Non-pigmented ciliary epithelial cell (primary cell): ENCODE measurements around the gene PANK4.
"Not testable (repeated sequence)": the region's sequence is repeated elsewhere in the genome, so short reads cannot be mapped to it uniquely, and the experiment has no call there.

Source experiments
- DNase-seq: peaks from one replicate; pipeline ENCODE4 v3.0.0-alpha.2; 2010; ENCODE audit warnings: low read depth

PANK4 gene

GRCh38 chr1:2558861-2559260, 32.5 kb upstream of the PANK4 start:
- no peak for DNase-seq

- DNase-seq: no peak
Measured at GRCh38 chr1:2558420-2558819, 32.0 kb upstream of the PANK4 start.

DNA sequence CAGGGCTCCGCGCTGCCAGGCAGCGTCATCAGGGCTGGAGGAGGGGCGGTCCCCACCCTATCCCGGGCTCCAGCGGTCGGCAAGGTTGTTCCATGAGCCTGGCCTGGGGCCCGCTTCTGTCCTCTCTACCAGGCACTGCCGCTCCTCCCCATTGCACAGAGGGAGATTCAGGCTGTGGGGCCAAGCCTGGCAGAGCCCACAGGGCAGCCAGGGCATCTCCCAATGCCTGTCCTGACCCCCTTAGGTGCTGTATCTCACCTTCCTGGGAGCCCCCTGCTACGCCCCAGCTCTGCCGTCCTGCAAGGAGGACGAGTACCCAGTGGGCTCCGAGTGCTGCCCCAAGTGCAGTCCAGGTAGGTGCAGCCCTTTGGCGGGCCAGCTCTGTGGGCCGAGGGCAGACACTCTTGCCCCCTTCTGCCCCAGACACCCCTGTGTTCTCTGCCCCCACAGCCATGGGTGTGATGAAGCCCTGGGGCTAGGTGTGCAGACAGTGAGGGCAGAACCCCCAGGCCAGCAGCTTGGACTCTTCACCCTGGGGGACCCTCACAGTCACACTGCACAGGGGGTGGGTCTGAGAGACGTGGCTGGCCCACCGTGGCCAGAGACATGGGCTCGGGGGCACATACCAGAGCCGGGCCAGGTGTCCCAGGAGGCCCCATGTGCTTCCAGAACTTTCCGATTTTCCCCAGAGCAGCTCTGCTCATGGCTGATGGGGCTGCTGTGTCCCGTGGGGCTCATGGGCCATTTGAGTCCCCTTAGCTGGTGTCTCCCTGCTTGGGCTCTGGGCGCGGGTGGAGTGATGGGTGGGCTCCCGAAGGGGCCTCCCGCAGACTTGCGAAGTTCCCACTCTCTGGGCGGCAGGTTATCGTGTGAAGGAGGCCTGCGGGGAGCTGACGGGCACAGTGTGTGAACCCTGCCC, 31.3 kb upstream of the PANK4 start:
- DNase-seq: no peak

- no peak for DNase-seq
Measured at GRCh38 chr1:2556678-2557481, 30.5 kb upstream of the PANK4 start.

DNA sequence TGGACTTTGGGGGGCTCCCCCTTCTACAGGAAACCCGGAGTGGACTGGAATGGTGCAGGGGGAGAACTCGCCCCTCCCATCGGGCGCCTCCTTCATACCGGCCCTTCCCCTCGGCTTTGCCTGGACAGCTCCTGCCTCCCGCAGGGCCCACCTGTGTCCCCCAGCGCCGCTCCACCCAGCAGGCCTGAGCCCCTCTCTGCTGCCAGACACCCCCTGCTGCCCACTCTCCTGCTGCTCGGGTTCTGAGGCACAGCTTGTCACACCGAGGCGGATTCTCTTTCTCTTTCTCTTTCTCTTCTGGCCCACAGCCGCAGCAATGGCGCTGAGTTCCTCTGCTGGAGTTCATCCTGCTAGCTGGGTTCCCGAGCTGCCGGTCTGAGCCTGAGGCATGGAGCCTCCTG, 29.9 kb upstream of the PANK4 start, which contains the start of gene TNFRSF14:
TNFRSF14 (plus strand) TSS at position 95 of the 401 bp plus-strand sequence; CDS start at position 389, 294 bp downstream.
- no peak for DNase-seq

DNA sequence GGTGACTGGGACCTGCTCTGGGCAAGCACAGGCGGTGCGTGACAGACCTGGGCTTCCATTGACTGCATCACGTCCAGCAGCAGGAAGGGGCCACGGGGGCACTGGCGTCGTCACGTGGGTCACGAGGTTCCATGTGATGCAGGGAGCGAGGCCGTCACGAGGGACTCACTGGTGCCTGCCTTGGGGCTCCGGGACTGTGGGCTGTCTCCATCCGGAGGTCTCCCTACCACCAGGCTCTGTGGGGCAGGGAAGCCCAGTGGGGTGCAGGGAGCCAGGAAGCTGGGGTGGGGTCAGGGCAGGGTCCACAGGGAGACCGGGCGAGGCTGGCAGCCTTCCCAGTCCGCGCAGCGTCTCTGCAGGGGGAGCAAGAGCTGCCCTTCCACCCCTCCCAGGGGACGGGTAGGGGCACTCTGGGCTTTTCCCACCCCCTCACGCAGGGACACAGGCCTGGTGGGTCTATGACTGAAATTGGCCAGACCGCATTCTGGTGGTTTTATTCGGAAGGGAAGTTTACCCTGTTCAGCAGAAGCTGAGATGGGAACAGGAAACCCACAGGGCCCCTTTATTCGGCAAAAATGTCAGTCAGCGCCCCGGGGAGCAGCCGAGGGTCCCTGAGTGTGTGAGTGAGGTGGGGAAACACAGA, 29.4 kb upstream of the PANK4 start:
- DNase-seq: no peak

GRCh38 chr1:2554621-2555387, 28.4 kb upstream of the PANK4 start:
- no peak for DNase-seq

DNA sequence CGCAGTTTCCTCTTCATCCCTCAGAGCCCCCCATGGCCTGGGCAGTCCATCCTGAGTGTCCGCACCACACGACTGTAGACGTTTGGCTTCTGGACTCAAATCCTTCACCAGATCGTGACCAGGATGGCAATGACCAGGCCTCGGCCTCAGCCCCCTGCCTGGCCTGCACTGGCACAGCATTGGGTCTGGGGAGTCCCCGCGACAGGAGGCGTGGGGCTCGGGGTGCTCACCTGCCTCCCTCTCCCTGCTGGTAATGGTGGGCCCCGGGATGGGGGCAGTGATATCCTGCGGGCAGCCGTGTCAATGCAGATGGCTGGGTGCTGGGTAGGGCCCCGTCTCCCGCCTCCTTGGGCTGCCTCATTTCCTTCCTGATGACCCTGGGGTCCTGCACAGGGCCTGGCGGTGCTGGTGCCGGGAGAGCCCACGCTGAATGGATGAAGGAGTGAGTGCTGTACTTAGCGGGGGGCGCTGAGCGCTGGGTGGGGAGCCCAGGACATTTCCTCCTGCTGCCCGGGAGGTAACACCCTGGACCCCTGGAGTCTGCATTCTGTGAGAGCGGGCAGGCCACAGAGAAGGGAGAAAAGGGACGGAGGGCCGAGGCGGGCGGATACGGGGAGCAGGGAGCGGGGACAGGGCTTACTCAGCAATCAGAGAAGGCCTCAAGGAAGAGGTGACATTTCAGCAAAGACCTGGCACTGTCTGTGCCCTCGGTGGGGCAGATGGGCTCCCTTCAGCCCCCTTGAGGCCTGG, 27.6 kb upstream of the PANK4 start:
- no peak for DNase-seq

- not testable (repeated sequence) for DNase-seq
Measured at GRCh38 chr1:2553076-2553475, 26.7 kb upstream of the PANK4 start.

GRCh38 chr1:2552189-2552588, 25.8 kb upstream of the PANK4 start:
- no peak for DNase-seq

- DNase-seq: not testable (repeated sequence)
Measured at GRCh38 chr1:2551544-2551943, 25.1 kb upstream of the PANK4 start.

- DNase-seq: not testable (repeated sequence)
Measured at GRCh38 chr1:2550309-2550861, 24.0 kb upstream of the PANK4 start.

GRCh38 chr1:2549367-2550029, 23.1 kb upstream of the PANK4 start:
- not testable (repeated sequence) for DNase-seq

DNA sequence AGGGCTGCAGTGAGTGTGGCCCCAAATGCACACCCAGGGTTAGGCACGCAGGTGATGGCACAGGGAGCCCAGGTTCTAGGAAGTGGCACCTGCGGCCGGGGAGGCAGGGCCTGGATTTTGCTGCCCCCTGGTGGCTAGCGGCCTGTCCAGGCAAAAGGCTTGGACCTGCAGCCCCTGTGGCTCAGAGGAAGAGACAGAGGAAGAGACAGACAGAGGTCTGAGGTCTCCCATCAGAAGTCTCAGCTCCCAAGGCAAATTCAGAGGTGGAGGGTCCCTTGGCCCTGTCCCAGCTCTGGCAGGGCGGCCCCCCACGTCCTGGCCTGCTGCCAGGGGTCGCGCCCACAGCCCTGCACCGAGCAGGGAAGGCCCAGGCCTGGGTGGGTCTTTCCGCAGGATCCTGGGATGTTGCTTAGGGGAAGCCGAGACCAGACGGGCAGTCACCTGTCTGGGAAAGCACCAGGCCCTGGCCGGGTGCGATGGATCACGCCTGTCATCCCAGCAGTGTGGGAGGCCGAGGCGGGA, 21.7 kb upstream of the PANK4 start:
- no peak for DNase-seq

DNA sequence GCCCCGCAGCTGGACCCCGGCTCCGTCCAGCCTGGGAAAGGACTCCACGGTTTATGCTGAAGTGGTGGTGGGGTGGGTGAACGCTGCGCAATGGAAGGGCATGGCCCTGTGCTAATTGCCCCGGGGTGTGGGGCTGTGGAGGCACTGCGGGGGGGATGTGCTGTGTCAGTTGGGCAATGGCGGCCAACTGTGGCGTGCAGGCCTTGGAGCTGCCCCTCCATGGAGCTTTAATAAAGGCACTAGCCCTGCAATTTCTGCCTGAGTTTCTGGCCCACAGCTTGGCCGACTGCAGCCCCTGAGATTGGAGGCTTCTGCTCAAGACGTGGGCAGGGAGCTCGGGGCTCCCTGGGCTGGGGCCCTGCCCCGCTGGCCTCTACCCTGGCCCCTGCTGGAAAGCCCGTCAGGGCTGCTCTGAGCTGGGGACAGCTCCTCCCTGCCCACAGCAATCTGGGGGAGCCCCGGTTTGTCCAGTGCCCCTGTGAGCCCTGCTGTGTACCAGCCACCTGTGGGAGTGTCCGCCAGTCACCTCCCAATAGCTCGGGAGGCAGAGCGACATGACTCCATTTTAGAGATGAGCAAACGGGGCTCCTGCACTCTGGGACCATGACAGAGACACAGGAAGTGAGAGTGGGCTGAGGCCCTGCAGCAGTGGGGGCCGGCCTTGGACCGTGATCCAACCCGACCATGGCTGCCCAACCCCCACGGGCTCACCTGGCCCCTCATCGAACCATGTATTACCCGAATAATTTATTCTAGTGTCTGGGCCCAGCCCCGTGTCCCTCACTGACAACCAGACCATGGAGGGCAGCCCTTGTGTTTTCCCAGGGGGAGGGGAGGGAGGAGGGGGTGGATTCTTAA, 21.0 kb upstream of the PANK4 start:
- no peak for DNase-seq

DNA sequence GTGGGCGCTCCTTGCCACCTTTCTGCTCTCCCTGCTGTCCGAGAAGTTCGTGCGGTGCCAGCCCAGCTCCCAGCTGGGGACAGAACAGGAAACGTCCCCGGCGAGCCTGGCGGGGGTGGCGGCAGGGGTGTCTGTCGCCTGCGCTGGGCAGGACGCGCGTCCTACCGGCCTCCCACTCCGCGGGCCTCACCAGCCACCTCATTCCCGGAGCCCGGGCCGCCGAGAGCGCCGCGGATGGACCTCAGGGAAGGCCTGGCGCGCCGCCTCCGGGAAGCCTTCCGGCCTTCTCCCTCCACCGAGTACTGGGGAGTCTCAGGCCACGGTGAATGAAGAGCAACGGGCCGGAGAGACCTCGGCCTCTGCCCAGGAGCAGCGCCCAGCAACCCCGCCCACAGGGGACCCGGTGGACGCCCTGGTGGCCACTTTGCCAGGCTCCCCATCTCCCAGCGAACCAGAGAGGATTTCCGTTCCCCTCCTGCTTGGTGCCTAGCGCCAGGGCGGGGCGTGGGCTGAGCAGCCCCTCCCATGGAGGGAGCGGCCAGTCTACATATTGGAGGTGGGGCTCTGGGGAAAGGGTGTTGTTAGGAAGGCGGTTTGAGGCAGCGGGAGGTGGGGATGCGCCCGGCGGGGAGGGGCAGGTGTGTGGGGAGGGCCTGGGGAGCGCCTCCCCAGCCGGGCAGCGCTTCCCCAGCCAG, 20.3 kb upstream of the PANK4 start:
- DNase-seq: no peak

GRCh38 chr1:2545754-2546514, 19.5 kb upstream of the PANK4 start:
- DNase-seq: no peak
